ENCODE measurements around the gene JARID2. TPM values are rescaled to one million over a fixed set of nuclear protein-coding genes. Genes with fewer than 3 reads are reported as not detected.

JARID2 gene
- total RNA-seq (2012; rRNA removed) (12.9 and 13.1 TPM in 2 replicates), polyA plus RNA-seq (2012; rRNA removed) (9.6 TPM in 2 replicates), Bru-seq, nascent RNA (percentile 92 among the genes with signal in this experiment), BruChase-seq, experiment 1, labeled RNA remaining after a 6-hour chase (percentile 78 among the genes with signal in this experiment), BruChase-seq, experiment 2, labeled RNA remaining after a 2-hour chase (percentile 79 among the genes with signal in this experiment)
- 4.7 and 5.7 TPM in 2 replicates for polyA plus RNA-seq (2012; cell fraction: cytosol; rRNA removed)
- 14.8 and 23.2 TPM in 2 replicates for polyA plus RNA-seq (2012; cell fraction: nucleus; rRNA removed; ENCODE audit: low replicate concordance)
- long read RNA-seq, full-length matches to known transcripts: 1 of 9 reads
- long read RNA-seq, partial matches to known transcripts: 5 of 9 reads
- long read RNA-seq, other reads (novel, unspliced or antisense): 3 of 9 reads

GRCh38 chr6:15245361-15246216 is at the start of gene JARID2:
JARID2 (plus strand) TSS chr6:15246069; CDS start chr6:15246540, 471 bp downstream.
- Histone ChIP-seq H3K9me1 (ENCODE audit: insufficient read depth, low read length) (no peaks in the 10 kb centered on the region), H4K91ac (ENCODE audit: insufficient read depth, low read depth, low read length) (peak within 1 kb of the TSS; percentile 46), H3K27me3 (ENCODE audit: control insufficient read depth, insufficient read depth, low read length) (no peaks in the 10 kb centered on the region), H2BK20ac (ENCODE audit: low read depth, low read length) (0 out of 2 replicates have a peak within 1 kb of the TSS, but pooled peaks have one; percentile 33), H4K5ac (ENCODE audit: low read depth, low read length) (peak within 1 kb of the TSS; percentile 55), H2AK9ac (replicated peaks; ENCODE audit: low read depth, low read length, poor library complexity) (peak within 1 kb of the TSS; percentile 74), H3K23ac (ENCODE audit: low read depth, low read length) (peak within 1 kb of the TSS; percentile 89), H4K20me1 (ENCODE audit: insufficient read depth, low read length) (peaks cover 22% of the 10 kb centered on the region), H3K56ac (ENCODE audit: extremely low read depth, insufficient read depth, low read length) (peak within 1 kb of the TSS; percentile 87), H2AK5ac (ENCODE audit: low read depth, low read length) (no peak within 1 kb of the TSS), H4K8ac (ENCODE audit: low read depth in 2 of 2, low read length in 2 of 2) (peak within 1 kb of the TSS; percentile 80 to 81; a peak in 3 of 4 replicates), H2BK120ac (ENCODE audit: low read depth, low read length) (peak within 1 kb of the TSS; percentile 92), H3K36me3 (ENCODE audit: control insufficient read depth, insufficient read depth, low read length) (no peaks in the 10 kb centered on the region), H2BK5ac (ENCODE audit: low read depth, low read length, poor library complexity, severe bottlenecking) (peak within 1 kb of the TSS; percentile 95), H2BK15ac (ENCODE audit: low read depth, low read length) (peak within 1 kb of the TSS; percentile 21; the same call in 2 of the 3 replicates), H3K9me3 (ENCODE audit: control insufficient read depth, insufficient read depth, low read length) (no peaks in the 10 kb centered on the region), H3K4me3 (ENCODE audit: insufficient read depth, low read depth, low read length) (peak within 1 kb of the TSS; percentile 69), H3K79me1 (ENCODE audit: low read depth in 1 of 2, low read length in 2 of 2) (peaks cover 2 to 36% of the 10 kb centered on the region in 2 experiments; a peak in 2 of 4 replicates), H3K27ac (ENCODE audit: insufficient read depth, low read length) (peak within 1 kb of the TSS; percentile 89), H3K9ac (ENCODE audit: low read depth, low read length) (peak within 1 kb of the TSS; percentile 96), H3K4ac (ENCODE audit: low read depth, low read length) (peak within 1 kb of the TSS; percentile 71), H3K14ac (replicated peaks; ENCODE audit: low read depth, low read length) (peak within 1 kb of the TSS; percentile 80), H2AFZ (replicated peaks; ENCODE audit: low read length, poor library complexity) (peak within 1 kb of the TSS; percentile 99), H3K4me1 (ENCODE audit: control insufficient read depth, insufficient read depth, low read length) (peaks cover 5% of the 10 kb centered on the region), H3K18ac (ENCODE audit: low read depth, low read length) (peak within 1 kb of the TSS; percentile 91), H3K4me2 (ENCODE audit: low read depth, low read length) (peak within 1 kb of the TSS; percentile 91)
- DNase-seq (peak; percentile 98), ATAC-seq (ENCODE audit: low read depth) (peak; percentile 70)
- intact Hi-C loops (cut with micrococcal nuclease): loop anchor here (1.0 to 10.0 kb wide), 10 partner anchors 145 to 1035 kb away; no protein-coding TSS in a partner anchor
- WGBS, 2 experiments (ENCODE audit: extremely low coverage in 2 of 2, insufficient read length in 1 of 2): 0% methylated on average over 13 of the region's 59 CpGs; no CpG with 5 or more reads in 1 of the 2 experiments
- CTCF ChIA-PET: interaction anchor here (0.5 kb wide), 1 partner anchor 349 kb away, joined by 7 read pairs; no protein-coding TSS in a partner anchor
- BruUV-seq (replicated peaks): no TSS peak
- dilution Hi-C loops (cut with HindIII; ENCODE audit: low sequenced_read_pairs, unreplicated experiment): no loop called here
- in situ Hi-C loops (cut with MboI; ENCODE audit: low sequenced_read_pairs): loop anchor here (10.0 kb wide), 1 partner anchor 1031 kb away; no protein-coding TSS in a partner anchor
- POLR2A ChIA-PET (ENCODE audit: unreplicated experiment): no interaction called here
- TF ChIP-seq ELK1 (IDR thresholded peaks at IDR 0.05; ENCODE audit: borderline replicate concordance, low read depth, low read length) (no peak), MAZ (IDR thresholded peaks at IDR 0.05; ENCODE audit: borderline replicate concordance, low read depth, low read length) (peak; percentile 97), MAFK (IDR thresholded peaks at IDR 0.05; ENCODE audit: low read depth, low read length) (no peak), RAD21 (IDR thresholded peaks at IDR 0.05; ENCODE audit: low read length) (peak; percentile 34; the same call in 1 of the 2 replicates), POLR2A (IDR thresholded peaks at IDR 0.05; ENCODE audit: low read depth, low read length) (peak; percentile 96), RCOR1 (IDR thresholded peaks at IDR 0.05; ENCODE audit: insufficient replicate concordance, low read length) (no peak), FOS (IDR thresholded peaks at IDR 0.05; ENCODE audit: low read depth, low read length) (0 out of 2 replicates have a peak, but pooled peaks have one; percentile 3), CTCF (conservative IDR thresholded peaks at IDR 0.05; ENCODE audit: low read depth, low read length) (no peak; the same call in 1 of the 2 replicates), MXI1 (IDR thresholded peaks at IDR 0.05; ENCODE audit: borderline replicate concordance, low read depth, low read length) (no peak), BHLHE40 (IDR thresholded peaks at IDR 0.05; ENCODE audit: low read depth, low read length) (peak; percentile 85), CHD1 (IDR thresholded peaks at IDR 0.05; ENCODE audit: low read depth, low read length) (peak; percentile 93), NFE2L2 (IDR thresholded peaks at IDR 0.05; ENCODE audit: low read depth, low read length) (no peak)
